H7 (cell line): ENCODE results near the gene ESRRA. TPM values are rescaled to one million over a fixed set of nuclear protein-coding genes. Genes with fewer than 3 reads are reported as not detected.

Experiments used
- DNase-seq: peaks from one replicate; pipeline ENCODE4 v3.0.0; 2012
- H3K27me3 ChIP-seq: 2 replicates; pipeline ENCODE4 v1.6.0; 2011; ENCODE audit warnings: mild to moderate bottlenecking, low read length; ENCODE audit not compliant: control insufficient read depth, insufficient read depth
- H3K36me3 ChIP-seq: replicated peaks from 2 replicates; pipeline ENCODE4 v1.5.1; 2011; ENCODE audit warnings: low read length; ENCODE audit not compliant: control insufficient read depth, insufficient read depth
- H3K4me3 ChIP-seq: 2 replicates; pipeline ENCODE4 v1.5.1; 2011; ENCODE audit warnings: low read depth, mild to moderate bottlenecking, control low read depth, low read length, moderate library complexity; ENCODE audit not compliant: insufficient read depth
- total RNA-seq: library from RNA; depleted of rRNA; stranded (reverse); fragments of >200 nt; shearing (Covaris generic); gene quantifications from 2 replicates; pipeline ENCODE4 v1.2.3, GENCODE V29; 2014

The ESRRA gene
- total RNA-seq, 1 experiment from 2014 or later, result 94.8 TPM

- Histone ChIP-seq H3K36me3 (no peaks in the 10 kb centered on the region), H3K4me3 (no peak overlapping the region), H3K27me3 (no peaks in the 10 kb centered on the region)
- DNase-seq, result peak; percentile 55
These were observed 47.0 kb downstream of the ESRRA start for GRCh38 chr11:64352099-64352994.

- Histone ChIP-seq H3K36me3 (no peaks in the 10 kb centered on the region), H3K4me3 (no peak overlapping the region), H3K27me3 (no peaks in the 10 kb centered on the region)
- DNase-seq, result peak; percentile 60
These were observed 47.8 kb downstream of the ESRRA start for GRCh38 chr11:64352995-64353714.

GRCh38 chr11:64353715-64354506 is 48.6 kb downstream of the ESRRA start:
- Histone ChIP-seq H3K4me3 (no peak overlapping the region), H3K36me3 (no peaks in the 10 kb centered on the region), H3K27me3 (no peaks in the 10 kb centered on the region)
- peak; percentile 73 for DNase-seq

- Histone ChIP-seq H3K36me3 (no peaks in the 10 kb centered on the region), H3K4me3 (no peak overlapping the region), H3K27me3 (no peaks in the 10 kb centered on the region)
- peak; percentile 97 for DNase-seq
These were observed 50.0 kb downstream of the ESRRA start for GRCh38 chr11:64355078-64355940.

GRCh38 chr11:64356498-64357411 is 51.4 kb downstream of the ESRRA start:
- DNase-seq, result peak; percentile 95
- Histone ChIP-seq H3K27me3 (no peaks in the 10 kb centered on the region), H3K36me3 (peaks cover 4% of the 10 kb centered on the region), H3K4me3 (no peak overlapping the region)

GRCh38 chr11:64357446-64357845 is 52.1 kb downstream of the ESRRA start:
- peaks cover 9% of the 10 kb centered on the region for H3K36me3 ChIP-seq
- no peak for DNase-seq
- H3K4me3 ChIP-seq, result no peak overlapping the region
- H3K27me3 ChIP-seq, result no peaks in the 10 kb centered on the region

- peak; percentile 66 for DNase-seq
- H3K27me3 ChIP-seq, result no peaks in the 10 kb centered on the region
- peaks cover 11% of the 10 kb centered on the region for H3K36me3 ChIP-seq
- H3K4me3 ChIP-seq, result no peak overlapping the region
These were observed 52.7 kb downstream of the ESRRA start for GRCh38 chr11:64357904-64358535.

- Histone ChIP-seq H3K27me3 (no peaks in the 10 kb centered on the region), H3K36me3 (peaks cover 11% of the 10 kb centered on the region), H3K4me3 (peak overlapping the region; percentile 42)
- DNase-seq, result no peak
These were observed 53.2 kb downstream of the ESRRA start for GRCh38 chr11:64358536-64358906.

GRCh38 chr11:64358907-64359711 is 53.8 kb downstream of the ESRRA start, which contains the start of gene RPS6KA4:
Gene RPS6KA4 (plus strand): TSS chr11:64359162. CDS start chr11:64359236, 74 bp downstream.
- Histone ChIP-seq H3K27me3 (no peaks in the 10 kb centered on the region), H3K4me3 (peak within 1 kb of the TSS; percentile 89), H3K36me3 (peaks cover 11% of the 10 kb centered on the region)
- DNase-seq, result peak; percentile 97

GRCh38 chr11:64359712-64360445 is 54.6 kb downstream of the ESRRA start:
- Histone ChIP-seq H3K4me3 (peak overlapping the region; percentile 89), H3K36me3 (peaks cover 11% of the 10 kb centered on the region), H3K27me3 (no peaks in the 10 kb centered on the region)
- no peak for DNase-seq

- H3K36me3 ChIP-seq, result peaks cover 15% of the 10 kb centered on the region
- peak; percentile 73 for DNase-seq
- no peak overlapping the region for H3K4me3 ChIP-seq
- no peaks in the 10 kb centered on the region for H3K27me3 ChIP-seq
These were observed 55.2 kb downstream of the ESRRA start for GRCh38 chr11:64360448-64360921.
